Measurements from ENCODE around the gene STAT1.

GRCh38 chr2:190987938-190988337, 26.0 kb downstream of the STAT1 start:
- TF ChIP-seq, protein P1, sequence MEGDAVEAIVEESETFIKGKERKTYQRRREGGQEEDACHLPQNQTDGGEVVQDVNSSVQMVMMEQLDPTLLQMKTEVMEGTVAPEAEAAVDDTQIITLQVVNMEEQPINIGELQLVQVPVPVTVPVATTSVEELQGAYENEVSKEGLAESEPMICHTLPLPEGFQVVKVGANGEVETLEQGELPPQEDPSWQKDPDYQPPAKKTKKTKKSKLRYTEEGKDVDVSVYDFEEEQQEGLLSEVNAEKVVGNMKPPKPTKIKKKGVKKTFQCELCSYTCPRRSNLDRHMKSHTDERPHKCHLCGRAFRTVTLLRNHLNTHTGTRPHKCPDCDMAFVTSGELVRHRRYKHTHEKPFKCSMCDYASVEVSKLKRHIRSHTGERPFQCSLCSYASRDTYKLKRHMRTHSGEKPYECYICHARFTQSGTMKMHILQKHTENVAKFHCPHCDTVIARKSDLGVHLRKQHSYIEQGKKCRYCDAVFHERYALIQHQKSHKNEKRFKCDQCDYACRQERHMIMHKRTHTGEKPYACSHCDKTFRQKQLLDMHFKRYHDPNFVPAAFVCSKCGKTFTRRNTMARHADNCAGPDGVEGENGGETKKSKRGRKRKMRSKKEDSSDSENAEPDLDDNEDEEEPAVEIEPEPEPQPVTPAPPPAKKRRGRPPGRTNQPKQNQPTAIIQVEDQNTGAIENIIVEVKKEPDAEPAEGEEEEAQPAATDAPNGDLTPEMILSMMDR (conservative IDR thresholded peaks at IDR 0.05 in 1 of 2, IDR thresholded peaks at IDR 0.05 in 1 of 2; ENCODE audit: low read depth in 1 of 2, low read length in 2 of 2): no peak
- no peak for TF ChIP-seq EZH2 (IDR thresholded peaks at IDR 0.05; ENCODE audit: low read length, missing control alignments)
